Astrocyte of the cerebellum (primary cell): ENCODE data around the gene FRMD6.

Experiments used
- DNase-seq: peaks from one replicate; pipeline ENCODE4 v3.0.0-alpha.2; 2011; ENCODE audit warnings: low read depth
- H3K4me3 ChIP-seq: 2 replicates; pipeline ENCODE4 v1.5.1; 2011; ENCODE audit warnings: mild to moderate bottlenecking, low read depth, low read length, moderate library complexity
- CTCF ChIP-seq: IDR thresholded peaks from 2 replicates; pipeline ENCODE4 v1.5.1; 2012; ENCODE audit warnings: low read length, low read depth, moderate library complexity, mild to moderate bottlenecking; ENCODE audit errors: missing control alignments
- in situ Hi-C: cut with HindIII; loops from 2 replicates; pipeline ENCODE4 v1.10.0; 2017; ENCODE audit warnings: low sequenced_read_pairs

FRMD6 gene

GRCh38 chr14:51719955-51720354, 68.2 kb downstream of the FRMD6 start:
- in situ Hi-C loops, result no loop called here
- no peak for TF ChIP-seq CTCF
- H3K4me3 ChIP-seq, result no peak overlapping the region
- DNase-seq, result no peak

GRCh38 chr14:51723990-51724389, 72.3 kb downstream of the FRMD6 start:
- no peak for DNase-seq
- TF ChIP-seq CTCF, result no peak
- no peak overlapping the region for H3K4me3 ChIP-seq
- in situ Hi-C loops, result no loop called here

GRCh38 chr14:51724650-51725049, 72.9 kb downstream of the FRMD6 start:
- no peak for TF ChIP-seq CTCF
- in situ Hi-C loops, result no loop called here
- no peak overlapping the region for H3K4me3 ChIP-seq
- DNase-seq, result no peak

GRCh38 chr14:51725061-51725460, 73.4 kb downstream of the FRMD6 start:
- H3K4me3 ChIP-seq, result no peak overlapping the region
- DNase-seq, result no peak
- in situ Hi-C loops, result no loop called here
- no peak for TF ChIP-seq CTCF

- TF ChIP-seq CTCF, result no peak
- in situ Hi-C loops, result no loop called here
- no peak for DNase-seq
These were observed 74.6 kb downstream of the FRMD6 start for GRCh38 chr14:51726166-51726899.

GRCh38 chr14:51727526-51727925, 75.8 kb downstream of the FRMD6 start:
- no peak for TF ChIP-seq CTCF
- H3K4me3 ChIP-seq, result no peak overlapping the region
- DNase-seq, result no peak
- in situ Hi-C loops, result no loop called here

More at GRCh38 chr14:51726166-51726899, 74.6 kb downstream of the FRMD6 start:
- no peak overlapping the region for H3K4me3 ChIP-seq
